K562 (cell line): ENCODE results near the gene RNF20. TPM values are rescaled to one million over a fixed set of nuclear protein-coding genes. Genes with fewer than 3 reads are reported as not detected.
A peak's percentile ranks its signal among the peaks of the same experiment; 100 is the strongest.

Source experiments
- CC2D1A ChIP-seq: fragments of 450-650 bp; IDR thresholded peaks from 2 replicates; pipeline ENCODE4 v1.6.1; 2017; ENCODE audit warnings: mild to moderate bottlenecking
- CXXC5 ChIP-seq: fragments of 250-450 bp; sonication (Bioruptor Pico); IDR thresholded peaks from 2 replicates; pipeline ENCODE4 v1.8.0; 2022; ENCODE audit warnings: inconsistent platforms, mild to moderate bottlenecking, moderate library complexity
- GTF3C2 ChIP-seq: IDR thresholded peaks from 3 replicates; pipeline ENCODE4 v1.6.1; 2011; ENCODE audit warnings: borderline replicate concordance, mild to moderate bottlenecking, moderate library complexity; ENCODE audit not compliant: insufficient read length; ENCODE audit errors: extremely low read depth
- HDAC8 ChIP-seq: fragments of 450-650 bp; IDR thresholded peaks from 2 replicates; pipeline ENCODE4 v1.6.1; 2016; ENCODE audit warnings: mild to moderate bottlenecking, missing genetic modification characterization, moderate library complexity, missing compliant biosample characterization
- KHSRP ChIP-seq: fragments of 450-650 bp; IDR thresholded peaks from 2 replicates; pipeline ENCODE4 v1.6.1; 2017
- KLF13 ChIP-seq: fragments of 450-650 bp; IDR thresholded peaks from 2 replicates; pipeline ENCODE4 v1.6.1; 2016; ENCODE audit warnings: missing genetic modification characterization, low read depth, mild to moderate bottlenecking, missing compliant biosample characterization, moderate library complexity, borderline replicate concordance
- MGA ChIP-seq: fragments of 450-650 bp; IDR thresholded peaks from 2 replicates; pipeline ENCODE4 v1.6.1; 2016; ENCODE audit warnings: mild to moderate bottlenecking, moderate library complexity
- NBN ChIP-seq: fragments of 450-650 bp; IDR thresholded peaks from 2 replicates; pipeline ENCODE4 v1.6.1; 2016; ENCODE audit warnings: low read depth, mild to moderate bottlenecking
- NELFE ChIP-seq: IDR thresholded peaks from 2 replicates; pipeline ENCODE4 v1.6.1; 2011; ENCODE audit warnings: mild to moderate bottlenecking; ENCODE audit not compliant: insufficient read depth, insufficient read length
- ZFPM2 ChIP-seq: fragments of 250-450 bp; sonication (Bioruptor Pico); IDR thresholded peaks from 2 replicates; pipeline ENCODE4 v1.5.1; 2022; ENCODE audit warnings: mild to moderate bottlenecking
- ZNF76 ChIP-seq: fragments of 250-450 bp; sonication (Bioruptor Pico); IDR thresholded peaks from 2 replicates; pipeline ENCODE4 v1.4.0; 2020; ENCODE audit warnings: mild to moderate bottlenecking, moderate library complexity, borderline replicate concordance
- polyA plus RNA-seq, 8 experiments: library from polyadenylated mRNA; depleted of rRNA in 4 of 8; stranded (reverse) in 5 of 8; unstranded in 3 of 8; fragments of >200 nt; fragmentation: Nextera tagmentation in 2 of 8; fragmentation: Illumina TruSeq in 1 of 8; extraction: Ambion mirVana in 2 of 8; extraction: Trizol in 1 of 8; gene quantifications; 2 replicates each; pipeline versions ENCODE4 v1.2.1 to v1.2.3, GENCODE V29; 2011 to 2014; ENCODE audit warnings: inconsistent platforms in 1 of 8, missing spikeins in 1 of 8
- total RNA-seq, 7 experiments: library from RNA; depleted of rRNA in 6 of 7; stranded (reverse); fragments of >200 nt in 6 of 7; fragmentation: Illumina TruSeq in 2 of 7; extraction: Trizol in 2 of 7; gene quantifications; 2 replicates each; pipeline versions ENCODE4 v1.2.1 to v1.2.3, GENCODE V29; 2011 to 2021; ENCODE audit warnings: low replicate concordance in 1 of 7

RNF20 gene
- total and polyA plus RNA-seq, 9 of the 15 experiments (the other 6 are each of a cell fraction or from before 2014, with no cell fraction given): 5.5 to 25.0 (median 22.1) TPM

GRCh38 chr9:101486693-101487442 lies 46.8 kb upstream of the RNF20 start (continued):
- peak; percentile 88 for TF ChIP-seq MGA
- no peak for TF ChIP-seq ZNF76 (CRISPR knock-in tag)
- no peak for TF ChIP-seq NBN
- TF ChIP-seq GTF3C2: no peak
- TF ChIP-seq CC2D1A: no peak
- no peak for TF ChIP-seq KHSRP
- TF ChIP-seq CXXC5 (CRISPR knock-in tag): 0 out of 2 replicates have a peak, but pooled peaks have one; percentile 27
- no peak for TF ChIP-seq HDAC8 (tag)
- TF ChIP-seq NELFE: no peak
- TF ChIP-seq ZFPM2 (CRISPR knock-in tag): no peak
- TF ChIP-seq KLF13: no peak
